HG03280 (cell line): Measurements from ENCODE around the gene MRPS33.

Experiments used
- ATAC-seq: cut with Tn5 transposase; IDR thresholded peaks from one replicate; pipeline ENCODE4 v1.9.1; 2021; ENCODE audit warnings: mild to moderate bottlenecking, moderate library complexity; ENCODE audit not compliant: unreplicated experiment

MRPS33 gene

DNA sequence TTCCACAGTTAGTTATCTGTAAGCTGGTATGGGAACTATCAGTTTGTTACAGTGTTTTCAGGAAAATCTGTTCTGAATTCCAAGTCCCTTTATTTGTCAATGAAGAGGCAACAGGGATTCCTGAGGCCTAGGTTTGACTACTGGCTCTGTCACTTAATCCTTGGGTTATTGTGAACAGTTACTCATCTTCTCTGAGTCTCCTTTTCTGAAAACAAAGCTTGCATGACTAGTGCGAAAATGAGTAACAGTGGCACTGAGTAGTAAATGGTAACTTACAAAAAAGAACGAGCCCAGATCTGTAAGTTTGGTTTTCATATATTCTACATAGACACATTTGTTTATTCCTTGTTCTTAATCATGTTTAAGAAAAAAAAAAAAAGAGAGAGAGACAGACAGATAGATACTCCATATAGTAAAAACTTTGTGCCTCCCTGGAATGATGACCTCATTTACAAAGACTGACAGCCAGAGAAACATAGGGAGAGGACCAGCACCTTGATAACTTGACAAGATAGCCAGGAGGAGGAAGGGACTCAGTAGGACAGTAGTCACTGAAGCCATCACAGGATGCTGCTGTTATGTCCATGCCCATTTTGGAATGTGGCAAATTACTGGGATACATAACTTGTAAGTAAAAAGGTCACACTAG is 1.9 kb downstream of the MRPS33 start:
- ATAC-seq: no peak

DNA sequence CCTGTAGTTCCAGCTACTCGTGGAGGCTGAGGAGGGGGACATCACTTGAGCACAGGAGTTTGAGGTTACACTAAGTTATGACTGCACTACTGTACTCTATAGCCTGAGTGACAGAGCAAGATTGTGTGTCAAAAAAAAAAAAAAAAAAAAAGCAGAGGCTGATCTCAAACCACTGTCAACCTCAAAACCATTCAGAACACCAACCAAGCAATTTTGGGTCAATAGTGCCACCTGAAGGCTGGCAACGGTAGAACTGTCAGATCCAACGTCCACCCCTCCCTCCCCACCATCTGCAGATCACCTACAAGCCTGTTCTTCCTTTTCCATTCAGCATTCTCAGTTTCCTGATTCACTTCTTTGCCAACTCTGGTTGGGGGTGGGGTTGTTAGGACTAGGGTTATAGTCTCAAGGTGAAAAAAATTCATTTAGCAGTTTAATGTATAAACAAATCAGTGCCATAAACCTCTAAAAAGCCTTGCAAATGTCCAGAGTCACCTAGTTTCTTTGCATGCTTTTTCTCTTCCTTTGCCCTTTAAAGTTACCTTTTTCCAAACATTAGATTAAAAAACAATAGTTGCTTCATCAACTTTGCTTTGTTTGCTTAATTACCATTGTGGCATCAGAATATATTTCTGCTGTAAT is 2.6 kb downstream of the MRPS33 start:
- ATAC-seq: peak; percentile 34

GRCh38 chr7:141011443-141011842 is 3.3 kb downstream of the MRPS33 start:
- ATAC-seq: no peak

- no peak for ATAC-seq
These were observed 11.3 kb downstream of the MRPS33 start for GRCh38 chr7:141003172-141004065.

GRCh38 chr7:141001546-141001945 is 13.2 kb downstream of the MRPS33 start:
- no peak for ATAC-seq

GRCh38 chr7:141001122-141001521 is 13.6 kb downstream of the MRPS33 start:
- no peak for ATAC-seq

DNA sequence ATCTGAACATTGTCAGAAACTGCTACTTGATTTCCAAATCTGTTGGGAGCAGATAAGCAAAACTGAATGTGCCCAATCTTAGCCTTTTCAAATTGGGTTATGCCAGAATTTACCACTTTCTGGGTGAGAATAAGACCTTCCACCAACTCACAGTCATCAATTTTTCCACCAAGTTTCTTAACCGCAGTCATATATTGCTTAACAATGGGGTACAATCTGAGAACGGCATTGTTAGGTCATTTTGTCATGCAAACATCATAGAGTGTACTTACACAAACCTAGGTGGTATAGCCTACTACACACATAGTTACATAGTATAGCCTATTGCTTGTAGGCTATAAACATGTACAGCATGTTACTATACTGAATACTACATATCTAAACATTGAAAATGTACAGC is 16.0 kb downstream of the MRPS33 start:
- no peak for ATAC-seq

GRCh38 chr7:140992422-140992821 is 22.3 kb downstream of the MRPS33 start:
- no peak for ATAC-seq

DNA sequence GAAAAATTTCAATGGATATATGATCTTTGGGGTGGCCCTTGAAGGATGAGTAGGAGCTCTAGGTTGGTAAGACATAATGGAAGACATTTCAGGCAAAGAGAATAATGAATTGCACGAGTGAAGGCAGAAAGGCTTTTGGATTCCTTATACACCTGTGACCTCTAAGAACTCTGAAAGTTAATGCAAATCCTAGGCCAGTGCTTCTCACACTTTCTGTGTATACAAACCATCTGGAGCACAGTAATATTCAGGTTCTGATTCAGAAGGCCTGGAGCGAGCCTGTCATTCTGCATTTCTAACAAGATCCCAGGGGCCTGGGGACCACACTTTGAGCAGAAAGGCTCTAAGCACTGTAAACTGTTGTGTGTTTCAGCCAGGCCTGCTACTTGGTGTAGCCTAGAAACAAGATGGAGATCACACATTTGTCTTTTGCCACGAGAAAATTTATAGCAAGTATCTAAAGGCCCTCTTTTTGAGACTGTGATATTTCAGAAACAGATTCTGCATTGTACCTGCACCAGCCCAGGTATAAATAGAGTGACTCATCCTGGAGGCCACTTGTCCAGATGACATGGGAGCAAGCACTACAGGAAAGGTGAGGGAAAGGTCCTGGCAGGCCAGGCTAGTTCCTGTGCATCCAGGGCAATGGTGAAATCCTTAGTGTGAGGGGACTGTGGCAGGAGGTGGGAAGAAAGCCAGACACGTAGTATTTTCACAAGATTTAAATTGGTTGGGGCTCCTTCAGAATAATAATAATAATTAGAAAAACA is 24.4 kb downstream of the MRPS33 start:
- ATAC-seq: peak; percentile 51

GRCh38 chr7:140989068-140989467 is 25.7 kb downstream of the MRPS33 start:
- no peak for ATAC-seq

DNA sequence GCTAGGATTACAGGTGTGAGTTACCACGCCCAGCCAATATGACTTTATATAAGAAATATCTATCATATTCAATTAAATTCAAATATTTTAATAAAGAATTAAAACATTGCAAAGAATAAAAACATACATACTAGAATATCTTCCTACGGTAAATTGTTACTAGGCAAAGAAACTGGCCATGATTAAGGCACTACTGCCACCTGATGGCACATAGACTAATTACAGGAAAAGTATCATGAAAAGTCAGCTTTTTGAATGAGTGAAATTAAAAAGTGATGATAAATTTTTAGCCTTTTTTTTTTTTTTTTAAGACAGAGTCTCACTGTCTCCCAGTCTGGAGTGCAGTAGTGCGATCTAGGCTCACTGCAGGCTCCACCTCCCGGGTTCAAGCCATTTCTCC is 30.9 kb downstream of the MRPS33 start:
- ATAC-seq: no peak

DNA sequence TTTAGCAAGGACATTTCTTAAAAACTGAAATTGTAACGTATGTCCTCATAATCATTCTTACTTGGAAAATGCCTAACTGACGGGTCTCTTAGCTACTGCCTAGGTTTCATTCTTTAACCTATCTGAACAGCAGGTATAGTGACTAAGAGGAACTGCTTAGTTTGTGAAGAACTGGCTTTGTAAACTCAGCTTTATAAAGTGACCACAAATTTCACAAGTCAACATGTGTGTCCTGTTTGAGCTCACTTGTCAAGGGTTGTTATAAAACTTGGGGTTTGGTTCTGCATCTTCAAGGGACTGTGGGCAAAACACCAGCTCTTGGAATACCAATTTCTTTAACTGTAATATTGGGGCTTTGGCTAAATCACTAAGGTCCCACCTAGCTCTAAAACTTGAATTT is 32.2 kb downstream of the MRPS33 start:
- ATAC-seq: no peak

- ATAC-seq: no peak
These were observed 32.8 kb downstream of the MRPS33 start for GRCh38 chr7:140981951-140982350.

DNA sequence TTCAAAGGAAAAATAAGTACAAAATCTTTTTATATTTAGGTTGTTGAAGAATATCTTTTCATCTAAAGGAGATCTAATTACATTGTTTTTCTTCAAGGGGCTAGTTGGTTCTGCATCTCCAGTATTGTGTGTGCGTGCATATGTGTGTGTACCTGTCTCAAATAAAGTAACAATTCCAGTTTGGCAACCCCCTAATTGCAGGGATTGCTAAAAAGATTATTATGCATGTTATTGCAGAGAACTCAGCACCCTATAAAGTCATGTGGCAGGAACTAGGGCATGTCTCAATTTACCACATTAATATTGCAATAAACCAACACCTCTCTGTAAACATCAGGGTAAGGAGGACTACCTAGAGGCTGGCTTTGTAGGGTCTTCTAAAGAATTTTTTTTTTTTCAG is 37.0 kb downstream of the MRPS33 start:
- ATAC-seq: no peak

DNA sequence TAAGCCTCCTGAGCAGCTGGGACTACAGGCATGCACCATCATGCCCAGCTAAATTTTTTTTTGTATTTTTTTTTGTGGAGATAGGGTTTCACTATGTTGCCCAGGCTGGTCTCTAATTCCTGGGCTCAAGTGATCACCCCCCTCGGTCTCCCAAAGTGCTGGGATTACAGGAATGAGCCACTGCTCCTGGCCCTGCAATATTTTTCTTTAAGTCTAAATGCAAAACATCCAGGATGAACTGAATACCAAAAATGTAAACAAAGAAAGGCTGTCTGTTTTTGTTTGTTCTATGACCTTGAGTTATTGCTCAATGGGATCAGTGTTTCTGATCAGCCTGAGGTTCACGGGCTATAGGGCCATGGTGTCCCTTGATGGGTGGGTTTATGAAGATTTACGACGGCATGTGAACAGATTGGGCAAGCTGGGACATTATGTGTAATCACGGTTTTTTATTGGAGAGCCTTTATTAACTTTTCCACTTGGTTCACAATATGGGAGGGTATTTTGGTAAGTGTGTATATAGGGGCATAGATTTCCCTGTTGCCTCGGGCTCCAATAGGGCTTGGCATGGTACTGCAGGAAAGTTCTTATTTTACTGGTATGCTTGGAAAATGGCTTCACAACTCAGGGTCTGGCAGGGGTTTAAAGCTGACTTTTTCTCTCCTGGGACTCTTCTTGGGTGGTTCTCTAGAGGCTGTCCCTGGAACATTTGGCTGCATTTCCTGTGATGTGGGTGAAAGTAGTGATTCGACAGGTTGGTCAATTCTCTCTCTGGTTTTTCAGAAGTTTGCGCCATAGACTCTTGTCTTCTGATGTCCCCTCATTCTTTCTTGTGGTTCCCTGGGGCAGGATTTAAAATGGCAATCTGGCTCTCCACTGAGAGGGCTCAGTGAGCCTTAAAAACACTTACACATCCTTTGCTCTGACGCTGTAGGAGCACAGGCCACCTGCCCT is 41.6 kb downstream of the MRPS33 start:
- no peak for ATAC-seq

- no peak for ATAC-seq
These were observed 42.4 kb downstream of the MRPS33 start for GRCh38 chr7:140972344-140972743.

DNA sequence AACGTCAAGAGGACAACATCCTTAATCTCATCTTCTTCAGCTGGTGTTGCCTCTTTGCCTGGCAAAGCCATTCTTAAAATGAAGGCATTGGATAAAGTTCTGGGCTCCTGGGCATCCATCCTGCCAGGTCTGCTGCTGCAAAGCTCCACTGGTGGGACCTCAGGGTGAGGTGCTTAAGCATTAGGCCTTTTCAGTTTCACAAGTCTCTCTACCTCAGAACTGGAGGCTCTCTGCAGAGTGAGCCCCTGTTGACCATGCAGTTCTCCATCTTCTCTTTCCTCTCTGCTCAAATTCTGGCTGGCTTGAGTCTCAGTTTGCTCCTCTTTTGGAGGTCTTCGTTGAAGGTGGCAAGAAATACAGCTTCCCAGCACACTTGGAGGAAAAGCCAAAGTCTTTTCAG is 47.3 kb downstream of the MRPS33 start:
- no peak for ATAC-seq

GRCh38 chr7:140966561-140967233 is 48.1 kb downstream of the MRPS33 start:
- no peak for ATAC-seq

GRCh38 chr7:140961117-140961516 is 53.6 kb downstream of the MRPS33 start:
- no peak for ATAC-seq
